ENCODE data around the gene TMEM101.
A peak's percentile ranks its signal among the peaks of the same experiment; 100 is the strongest.
"Not testable (repeated sequence)": the region's sequence is repeated elsewhere in the genome, so short reads cannot be mapped to it uniquely, and the experiment has no call there.

Gene TMEM101

DNA sequence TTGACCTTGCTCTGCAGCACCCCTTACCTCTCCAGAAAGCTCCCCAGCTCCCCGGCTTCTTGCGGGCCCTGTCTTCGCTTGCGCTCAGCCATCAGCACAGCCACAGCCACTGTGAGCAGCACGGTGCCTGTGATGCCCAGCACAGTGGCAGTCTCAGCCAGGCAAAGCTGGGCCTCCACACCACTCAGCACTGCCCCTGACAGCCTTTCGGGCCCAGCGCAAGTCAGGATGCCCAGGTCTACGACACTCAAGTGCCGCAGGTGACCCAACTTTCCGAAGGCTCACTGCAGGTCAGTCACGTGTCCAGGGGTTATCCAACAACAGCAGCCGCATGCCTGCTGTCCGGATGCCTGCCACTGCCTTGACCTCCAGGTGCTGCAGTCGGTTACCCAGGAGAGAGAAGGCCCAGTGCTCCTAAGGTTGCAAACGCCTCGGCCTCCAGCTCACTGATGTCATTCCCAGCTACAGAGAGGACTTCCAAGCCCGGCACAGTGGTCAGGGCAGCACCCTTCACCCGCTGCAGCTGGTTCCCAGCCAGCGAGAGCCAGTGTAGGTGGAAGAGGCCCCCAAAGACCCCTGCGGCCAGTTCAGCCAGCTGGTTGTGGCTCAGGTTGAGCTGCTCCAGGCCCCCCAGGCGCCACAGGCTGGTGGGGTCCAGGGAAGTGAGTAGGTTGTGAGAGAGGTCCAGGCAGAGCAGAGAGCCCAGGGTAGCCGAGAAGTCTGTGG is 8.9 kb upstream of the TMEM101 start:
- no peak for DNase-seq

DNA sequence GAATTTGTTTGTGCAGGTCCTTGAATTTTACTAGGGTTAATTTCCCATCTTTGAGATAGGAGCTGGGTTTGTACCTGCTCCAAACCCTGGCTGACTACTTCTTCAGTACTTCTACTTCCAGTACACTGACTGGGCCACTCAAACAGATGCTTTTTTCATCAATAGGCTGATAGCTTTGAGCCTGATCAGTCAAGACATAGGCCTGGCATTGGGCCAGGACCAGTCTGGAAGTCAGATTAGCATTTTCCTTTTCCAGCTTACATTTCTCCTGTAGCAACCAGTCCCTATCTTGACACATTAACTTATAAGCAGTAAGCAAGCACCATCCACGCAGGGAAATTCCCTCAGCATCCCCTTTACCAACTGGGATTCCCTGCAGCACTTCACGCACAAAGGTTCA is 7.5 kb upstream of the TMEM101 start:
- no peak for DNase-seq

- not testable (repeated sequence) for DNase-seq
These were observed 6.5 kb upstream of the TMEM101 start for GRCh38 chr17:44021227-44021626.

DNA sequence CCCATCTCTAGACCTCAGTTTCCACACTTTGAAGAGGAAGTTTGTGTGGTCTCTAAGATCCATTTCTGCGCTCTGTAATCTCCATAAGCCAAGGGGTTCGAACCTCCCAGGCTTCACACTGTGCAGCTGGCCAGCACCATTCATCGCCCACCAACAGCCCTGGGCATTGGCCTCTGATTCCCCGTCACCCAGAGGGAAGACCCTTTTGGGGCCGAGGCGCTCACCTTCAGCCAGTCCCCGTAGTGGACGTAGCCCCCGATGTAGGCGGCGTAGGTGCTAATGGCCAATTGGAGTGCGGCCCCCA is 678 bp downstream of the TMEM101 start:
- no peak for DNase-seq

DNA sequence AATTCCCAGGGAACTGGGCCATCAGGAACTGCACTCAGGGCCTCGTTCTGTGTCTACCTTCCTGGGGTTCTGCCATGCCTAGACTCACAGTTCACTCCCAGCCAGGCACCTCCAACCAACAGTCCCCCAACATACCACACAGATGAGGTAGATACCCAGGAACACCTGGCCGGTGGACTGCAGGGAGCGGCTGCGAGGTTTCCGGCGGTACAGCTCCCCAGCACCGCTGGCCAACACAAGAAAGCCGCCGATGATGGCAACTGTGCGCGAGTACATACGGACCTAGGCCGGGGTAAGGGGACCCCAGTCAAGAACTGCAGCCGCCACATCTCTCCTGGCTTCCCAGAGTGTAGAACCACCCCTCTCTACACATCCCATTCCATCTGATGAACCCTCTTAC is 1.9 kb downstream of the TMEM101 start:
- DNase-seq, result no peak

GRCh38 chr17:44012391-44012790 is 2.4 kb downstream of the TMEM101 start:
- no peak for DNase-seq

DNA sequence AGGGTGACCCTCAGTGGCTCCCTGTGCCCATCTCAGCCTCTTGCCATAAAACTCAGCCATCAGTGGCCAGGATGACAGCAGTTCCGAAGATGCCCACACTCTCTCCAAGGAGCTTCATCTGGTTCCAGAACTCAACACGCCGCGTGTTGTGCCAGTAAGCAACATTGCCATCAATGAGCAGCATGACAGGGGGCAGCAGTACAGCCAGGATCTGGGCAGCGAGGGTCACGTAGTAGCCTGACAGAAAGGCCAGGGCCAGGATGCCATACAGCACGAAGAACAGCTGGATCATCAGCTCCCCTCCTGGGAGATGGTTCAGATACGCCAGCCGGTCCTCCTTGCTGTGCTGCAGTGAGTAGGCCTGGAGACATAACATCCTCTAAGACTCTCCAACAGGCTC is 2.9 kb downstream of the TMEM101 start:
- no peak for DNase-seq

DNA sequence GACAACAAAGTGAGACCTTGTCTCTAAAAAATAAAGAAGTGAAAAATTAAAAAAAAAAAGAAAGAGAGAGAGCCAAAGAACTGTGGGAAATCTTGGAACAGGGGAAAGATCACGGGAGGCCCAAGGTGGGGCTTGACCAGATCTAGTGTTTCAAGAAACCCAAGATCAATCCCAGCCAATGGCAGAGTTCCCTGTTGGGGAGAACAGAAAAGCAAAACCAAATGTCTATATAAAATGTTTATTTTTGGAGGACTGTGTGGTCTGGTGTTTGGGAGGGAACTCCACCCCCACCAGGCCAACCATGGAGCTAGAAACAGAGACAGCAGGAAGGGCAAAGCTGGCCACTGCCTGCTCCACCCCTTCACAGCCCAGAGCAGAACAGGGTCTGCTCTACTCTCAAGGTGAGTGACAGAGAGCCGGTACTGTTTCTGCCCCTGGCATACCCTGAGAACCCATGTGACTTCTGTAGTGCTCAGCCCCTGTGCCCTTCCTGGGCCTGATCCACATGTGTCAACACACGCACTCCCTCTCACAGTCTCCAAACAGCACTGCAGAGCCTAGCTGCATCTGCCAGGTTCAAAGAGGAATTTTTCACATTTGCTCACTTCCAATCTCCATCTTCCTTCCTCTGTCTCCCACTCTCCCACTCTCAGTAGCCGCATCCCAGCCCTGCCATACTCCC is 3.7 kb downstream of the TMEM101 start:
- no peak for DNase-seq

DNA sequence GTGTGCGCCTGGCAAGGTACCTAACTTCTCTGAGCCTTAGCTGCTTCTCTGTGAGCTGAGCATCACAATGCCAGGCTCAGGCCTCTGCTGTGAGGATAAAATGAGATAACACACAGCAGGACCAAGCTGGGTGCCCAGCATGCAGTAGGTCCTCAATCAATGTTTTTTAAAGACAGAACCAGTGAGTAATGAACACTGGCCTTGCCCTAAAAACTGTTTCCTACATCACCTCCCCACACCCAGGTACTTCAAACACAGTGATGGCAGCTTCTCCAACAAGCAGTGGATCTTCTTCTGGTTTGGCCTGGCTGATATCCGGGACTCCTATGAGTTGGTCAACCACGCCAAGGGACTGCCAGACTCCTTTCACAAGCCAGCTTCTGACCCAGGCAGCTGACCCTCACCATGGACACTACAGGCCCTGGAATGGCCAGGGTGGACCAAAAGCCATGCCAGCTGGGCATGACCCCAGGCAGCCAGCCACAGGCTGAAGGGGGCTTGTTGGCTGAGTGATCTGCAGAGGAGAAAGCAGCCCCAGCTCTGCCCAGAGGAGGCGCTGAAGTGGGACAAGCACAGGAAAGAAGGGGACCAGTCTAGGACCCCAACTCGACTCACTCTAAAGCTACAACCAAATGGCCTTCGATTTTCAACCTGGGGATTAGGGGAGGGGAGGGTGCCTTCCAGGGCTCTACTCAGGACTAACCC is 6.4 kb downstream of the TMEM101 start:
- no peak for DNase-seq

- DNase-seq, result no peak
These were observed 7.2 kb downstream of the TMEM101 start for GRCh38 chr17:44007346-44008204.

GRCh38 chr17:44006598-44007345 is 8.0 kb downstream of the TMEM101 start:
- peak; percentile 93 for DNase-seq

GRCh38 chr17:44006272-44006597 is 8.5 kb downstream of the TMEM101 start:
- no peak for DNase-seq

- DNase-seq, result no peak
These were observed 9.1 kb downstream of the TMEM101 start for GRCh38 chr17:44005527-44006271.

DNA sequence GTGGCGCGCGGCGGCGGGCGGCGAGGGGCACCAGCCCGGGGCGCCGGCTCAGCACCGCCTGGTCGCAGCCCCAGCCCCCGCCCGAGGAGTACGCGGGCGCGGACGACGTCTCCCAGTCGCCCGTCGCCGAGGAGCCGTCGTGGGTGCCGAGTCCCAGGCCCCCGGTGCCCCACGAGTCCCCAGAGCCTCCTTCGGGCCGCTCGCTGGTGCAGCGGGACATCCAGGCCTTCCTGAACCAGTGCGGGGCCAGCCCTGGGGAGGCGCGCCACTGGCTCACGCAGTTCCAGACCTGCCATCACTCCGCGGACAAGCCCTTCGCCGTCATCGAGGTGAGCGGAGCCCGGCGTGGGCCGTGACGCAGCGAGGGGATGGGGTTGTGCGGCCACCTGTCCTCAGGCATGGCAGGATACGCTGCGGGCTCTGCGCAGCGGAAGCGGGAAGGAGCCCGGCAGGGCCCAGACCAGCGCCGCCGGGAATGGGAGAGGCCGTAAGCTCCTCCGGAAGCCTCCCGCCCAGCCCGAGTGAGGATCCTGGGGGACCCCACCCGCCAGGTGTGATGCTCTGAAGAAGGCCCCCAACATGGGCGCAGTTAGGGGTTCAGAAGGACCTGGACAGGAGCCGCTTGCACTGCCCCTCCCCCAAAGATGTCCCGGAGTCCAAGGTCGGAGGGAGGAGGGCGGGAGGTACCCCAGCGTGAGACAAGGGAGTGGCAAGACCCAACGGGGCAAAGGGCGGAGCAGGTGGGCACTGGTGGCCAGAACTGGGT is 9.8 kb downstream of the TMEM101 start:
- DNase-seq, result no peak

- DNase-seq, result no peak
These were observed 10.5 kb downstream of the TMEM101 start, which contains the start of gene NAGS for GRCh38 chr17:44004077-44004760. NAGS (plus strand) TSS chr17:44004622; CDS start chr17:44004664, 42 bp downstream.

GRCh38 chr17:44002141-44002848 is 12.5 kb downstream of the TMEM101 start:
- no peak for DNase-seq

- DNase-seq, result no peak
These were observed 13.3 kb downstream of the TMEM101 start for GRCh38 chr17:44001461-44001920.

DNA sequence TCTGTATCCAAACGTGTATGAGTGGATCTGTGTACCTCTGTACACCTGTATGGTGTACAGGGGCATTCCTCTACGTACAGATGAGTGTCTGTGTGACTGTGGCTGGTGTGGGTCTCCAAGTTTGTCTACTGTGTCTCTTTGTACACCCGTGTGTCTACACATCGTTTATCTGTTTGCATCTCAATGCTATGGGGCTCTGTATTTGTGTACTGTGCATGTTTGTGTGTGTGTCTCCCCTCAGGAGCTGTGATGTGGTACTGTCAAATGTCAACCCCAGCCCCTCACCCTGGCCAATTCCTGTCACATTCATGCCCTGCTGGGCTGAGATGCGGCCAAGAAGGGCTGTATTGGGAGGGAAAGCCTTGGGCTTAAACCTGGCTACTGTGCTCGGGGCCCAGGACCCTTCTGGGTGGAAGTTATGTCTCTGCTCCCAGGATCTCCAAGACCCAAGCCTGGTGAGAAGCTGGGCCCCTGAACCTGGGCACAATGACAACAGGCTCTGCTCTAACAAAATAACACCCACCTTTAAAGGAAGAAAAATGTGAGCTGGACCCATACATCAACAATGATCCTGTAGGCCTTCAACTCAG is 13.8 kb downstream of the TMEM101 start:
- no peak for DNase-seq
